GM12865 (cell line): Measurements from ENCODE around the gene CLEC16A.
A peak's percentile ranks its signal among the peaks of the same experiment; 100 is the strongest.

ENCODE experiments used
- DNase-seq: peaks from one replicate; pipeline ENCODE4 v3.0.0; 2010; ENCODE audit warnings: low read depth
- H3K4me3 ChIP-seq: 2 replicates; pipeline ENCODE4 v1.5.1; 2011; ENCODE audit warnings: mild to moderate bottlenecking, low read depth, low read length, control low read depth
- CTCF ChIP-seq: IDR thresholded peaks from 2 replicates; pipeline ENCODE4 v1.5.1; 2011; ENCODE audit warnings: low read length, control low read depth, low read depth, inconsistent platforms; ENCODE audit not compliant: insufficient read depth; ENCODE audit errors: missing control alignments

The CLEC16A gene

DNA sequence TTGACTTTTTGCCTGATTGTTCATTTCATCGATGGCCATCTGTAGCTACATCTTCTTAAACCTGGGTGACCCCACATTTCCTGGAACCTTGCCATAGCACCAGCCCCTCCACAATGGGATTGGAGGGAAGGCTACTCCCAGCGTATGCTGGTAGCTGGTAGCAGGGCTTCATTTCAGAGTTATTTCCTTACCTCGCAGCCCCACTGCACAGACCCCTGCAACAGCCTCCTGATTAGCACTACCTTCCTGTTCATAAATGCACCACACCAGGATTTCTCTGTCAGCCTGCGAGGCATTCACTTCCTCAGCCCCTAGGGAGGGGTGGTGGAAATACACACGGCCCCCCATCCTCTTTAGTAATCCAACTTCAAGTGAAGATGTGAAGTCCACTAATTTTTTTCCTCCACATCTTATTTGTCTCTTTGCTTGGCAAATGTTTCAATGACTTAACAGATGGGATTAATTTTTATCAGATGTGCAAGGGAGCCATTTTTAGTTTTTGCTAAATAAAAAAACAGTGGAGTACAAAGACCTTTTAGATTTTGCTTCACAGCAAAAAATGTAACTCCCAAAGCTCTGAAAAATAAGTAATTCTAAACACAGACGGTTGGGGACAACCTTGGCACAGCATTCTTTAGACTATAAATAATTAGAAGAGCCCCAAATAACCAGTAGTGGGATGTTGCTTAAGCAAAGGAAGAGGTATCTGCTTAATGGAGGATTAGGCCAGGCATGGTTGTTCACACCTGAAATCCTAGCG is 76.6 kb downstream of the CLEC16A start:
- TF ChIP-seq CTCF: no peak
- no peak overlapping the region for H3K4me3 ChIP-seq
- no peak for DNase-seq

GRCh38 chr16:11022002-11022401 is 77.6 kb downstream of the CLEC16A start:
- H3K4me3 ChIP-seq: no peak overlapping the region
- DNase-seq: no peak
- no peak for TF ChIP-seq CTCF

DNA sequence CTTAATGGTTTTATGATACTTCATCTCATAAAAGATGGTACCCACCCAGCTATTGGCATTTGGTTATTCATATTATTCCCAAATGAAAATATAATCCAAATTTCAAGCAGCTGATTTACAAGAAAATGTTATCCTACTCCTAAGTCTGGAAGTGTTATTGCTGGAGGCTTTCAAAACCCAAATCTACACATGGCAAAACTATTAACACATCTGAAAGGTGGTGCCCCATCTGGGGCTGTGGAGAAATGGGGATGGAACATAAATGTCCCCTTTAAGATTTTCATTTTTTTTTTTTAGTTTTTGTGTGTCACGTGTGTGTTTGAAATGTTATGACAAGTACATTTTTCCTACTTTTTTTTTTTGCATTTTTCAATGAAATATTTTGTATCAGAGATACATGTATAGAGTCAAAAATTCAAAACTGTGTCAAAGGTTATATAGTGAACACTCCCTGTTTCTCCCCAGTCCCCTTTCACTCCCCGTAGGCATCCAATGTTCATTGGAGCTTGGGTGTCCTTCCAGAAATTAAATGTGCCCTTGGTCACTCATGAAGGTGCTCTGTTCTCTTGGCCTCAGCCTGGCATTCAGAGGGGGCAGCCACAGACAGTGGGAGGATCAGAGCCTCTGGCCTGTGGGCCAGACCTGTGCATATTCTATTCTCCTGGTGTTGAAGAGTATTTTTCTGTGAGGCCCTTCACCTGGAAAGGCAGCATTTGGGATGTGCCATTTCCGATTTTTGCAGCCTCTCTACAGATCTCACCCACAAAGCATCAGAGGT is 79.1 kb downstream of the CLEC16A start:
- no peak overlapping the region for H3K4me3 ChIP-seq
- no peak for DNase-seq
- no peak for TF ChIP-seq CTCF

GRCh38 chr16:11024333-11025053 is 80.1 kb downstream of the CLEC16A start:
- H3K4me3 ChIP-seq: no peak overlapping the region
- no peak for DNase-seq
- TF ChIP-seq CTCF: no peak

DNA sequence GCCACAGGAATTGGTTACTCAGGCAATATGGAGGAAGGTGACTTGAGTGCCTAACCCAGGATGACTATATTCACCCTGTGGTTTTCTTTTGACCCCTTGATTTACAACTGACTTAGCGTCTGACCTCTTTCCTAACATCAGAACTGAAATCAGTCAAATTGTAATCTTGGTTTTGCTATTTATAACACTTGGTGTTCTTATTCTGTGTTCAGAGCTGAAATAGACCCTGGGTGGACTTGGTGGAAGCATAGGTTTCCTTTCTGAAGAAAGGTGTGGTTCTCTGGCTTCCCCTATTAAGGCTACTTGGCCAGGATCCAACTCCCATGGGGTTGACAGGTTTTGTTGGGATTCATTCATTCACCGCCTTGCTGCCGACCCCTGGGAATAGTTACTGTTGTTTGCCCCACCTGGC is 80.8 kb downstream of the CLEC16A start:
- peak; percentile 85 for DNase-seq
- no peak for TF ChIP-seq CTCF
- no peak overlapping the region for H3K4me3 ChIP-seq

DNA sequence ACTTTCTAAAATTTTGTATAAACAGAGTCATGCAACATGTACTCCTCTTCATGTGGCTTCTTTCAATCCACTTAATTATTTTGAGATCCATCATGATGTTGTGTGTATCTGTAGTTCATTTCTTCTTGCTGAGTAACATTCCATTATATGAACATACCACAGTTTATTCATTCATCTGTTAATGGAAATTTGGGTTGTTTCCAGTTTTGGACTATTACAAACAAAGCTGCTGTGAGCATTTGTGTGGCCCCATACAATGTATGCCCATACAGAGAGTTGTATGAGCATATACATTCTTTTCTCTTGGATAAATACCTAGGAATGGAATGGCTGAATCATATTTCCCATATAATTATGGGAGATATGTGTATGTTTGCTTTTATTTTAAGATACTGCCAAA is 85.6 kb downstream of the CLEC16A start:
- no peak for TF ChIP-seq CTCF

More for the DNA sequence above, 85.6 kb downstream of the CLEC16A start:
- no peak for DNase-seq
- H3K4me3 ChIP-seq: no peak overlapping the region
